ENCODE results near the gene HS6ST1. TPM values are rescaled to one million over a fixed set of nuclear protein-coding genes. Genes with fewer than 3 reads are reported as not detected.

HS6ST1 gene
- total RNA-seq, 4 donors from 2014 or later, result 16.1 to 38.6 (median 26.5) TPM

GRCh38 chr2:128361376-128362131, 42.9 kb upstream of the HS6ST1 start:
- Histone ChIP-seq H3K27ac (no peak overlapping the region), H3K36me3 (no peaks in the 10 kb centered on the region), H3K9me3 (no peaks in the 10 kb centered on the region), H3K27me3 (no peaks in the 10 kb centered on the region), H3K4me1 (peaks cover 0 to 5% (median 3%) of the 10 kb centered on the region in 4 donors), H3K4me3 (no peak overlapping the region)
- intact Hi-C loops (cut with DNase I; ENCODE audit: low total_unique reads), result no loop called here
- no peak for DNase-seq
- WGBS, 2 donors (ENCODE audit: low coverage in 1 of 2), result 89% methylated on average over 14 of the region's 14 CpGs; no CpG with 5 or more reads in 1 of the 2 donors
- TF ChIP-seq CTCF (IDR thresholded peaks at IDR 0.05) (no peak), POLR2AphosphoS5 (IDR thresholded peaks at IDR 0.05) (no peak), EP300 (IDR thresholded peaks at IDR 0.05; ENCODE audit: low read depth) (no peak), POLR2A (IDR thresholded peaks at IDR 0.05) (no peak)
- in situ Hi-C loops (cut with MboI; ENCODE audit: low pct_ligation_motif_present in 1 of 4, low pct_unique_long_range_greater_than_20kb in 1 of 4, low sequenced_read_pairs in 3 of 4), result no loop called here

- WGBS, 2 donors (ENCODE audit: low coverage in 1 of 2), result 91 to 92% methylated on average over 3 to 8 of the region's 8 CpGs
- no peak for DNase-seq
- H3K4me3 ChIP-seq, result no peak overlapping the region
- H3K4me1 ChIP-seq, result peaks cover 0 to 5% (median 3%) of the 10 kb centered on the region in 4 donors
- no peaks in the 10 kb centered on the region for H3K27me3 ChIP-seq
- TF ChIP-seq POLR2AphosphoS5 (IDR thresholded peaks at IDR 0.05), result no peak
- no peak for TF ChIP-seq CTCF (IDR thresholded peaks at IDR 0.05)
- no peaks in the 10 kb centered on the region for H3K36me3 ChIP-seq
- no peak overlapping the region for H3K27ac ChIP-seq
- in situ Hi-C loops (cut with MboI; ENCODE audit: low pct_ligation_motif_present in 1 of 4, low pct_unique_long_range_greater_than_20kb in 1 of 4, low sequenced_read_pairs in 3 of 4) (no loop called here), intact Hi-C loops (cut with DNase I; ENCODE audit: low total_unique reads) (no loop called here)
- no peaks in the 10 kb centered on the region for H3K9me3 ChIP-seq
These were observed 42.0 kb upstream of the HS6ST1 start for GRCh38 chr2:128360711-128361110.

GRCh38 chr2:128359841-128360240, 41.2 kb upstream of the HS6ST1 start:
- 82% methylated on average over 10 of the region's 11 CpGs; no CpG with 5 or more reads in 1 of the 2 donors for WGBS, 2 donors (ENCODE audit: low coverage in 1 of 2)
- Histone ChIP-seq H3K4me1 (peaks cover 0 to 5% (median 3%) of the 10 kb centered on the region in 4 donors), H3K27me3 (no peaks in the 10 kb centered on the region), H3K36me3 (no peaks in the 10 kb centered on the region), H3K27ac (no peak overlapping the region), H3K9me3 (no peaks in the 10 kb centered on the region), H3K4me3 (no peak overlapping the region)
- in situ Hi-C loops (cut with MboI; ENCODE audit: low pct_ligation_motif_present in 1 of 4, low pct_unique_long_range_greater_than_20kb in 1 of 4, low sequenced_read_pairs in 3 of 4) (no loop called here), intact Hi-C loops (cut with DNase I; ENCODE audit: low total_unique reads) (no loop called here)
- TF ChIP-seq POLR2AphosphoS5 (IDR thresholded peaks at IDR 0.05) (no peak), POLR2A (IDR thresholded peaks at IDR 0.05) (no peak), EP300 (IDR thresholded peaks at IDR 0.05; ENCODE audit: low read depth) (no peak), CTCF (IDR thresholded peaks at IDR 0.05) (no peak)
- no peak for DNase-seq

- Histone ChIP-seq H3K27ac (no peak overlapping the region), H3K27me3 (no peaks in the 10 kb centered on the region), H3K4me1 (peaks cover 0 to 5% (median 3%) of the 10 kb centered on the region in 4 donors), H3K4me3 (no peak overlapping the region), H3K36me3 (no peaks in the 10 kb centered on the region), H3K9me3 (no peaks in the 10 kb centered on the region)
- TF ChIP-seq POLR2AphosphoS5 (IDR thresholded peaks at IDR 0.05) (no peak), POLR2A (IDR thresholded peaks at IDR 0.05) (no peak)
- intact Hi-C loops (cut with DNase I; ENCODE audit: low total_unique reads), result no loop called here
- 82% methylated on average over 16 of the region's 16 CpGs; no CpG with 5 or more reads in 1 of the 2 donors for WGBS, 2 donors (ENCODE audit: low coverage in 1 of 2)
- DNase-seq, result no peak
- in situ Hi-C loops (cut with MboI; ENCODE audit: low pct_ligation_motif_present in 1 of 4, low pct_unique_long_range_greater_than_20kb in 1 of 4, low sequenced_read_pairs in 3 of 4), result no loop called here
These were observed 40.5 kb upstream of the HS6ST1 start for GRCh38 chr2:128358941-128359731.
